T follicular helper cell (primary cell): Measurements from ENCODE around the gene EPB41.
"Not testable (repeated sequence)": the region's sequence is repeated elsewhere in the genome, so short reads cannot be mapped to it uniquely, and the experiment has no call there.

Experiments
- DNase-seq: peaks from one replicate; pipeline ENCODE4 v3.0.0-alpha.2; 2020; ENCODE audit warnings: low read depth

Gene EPB41

DNA sequence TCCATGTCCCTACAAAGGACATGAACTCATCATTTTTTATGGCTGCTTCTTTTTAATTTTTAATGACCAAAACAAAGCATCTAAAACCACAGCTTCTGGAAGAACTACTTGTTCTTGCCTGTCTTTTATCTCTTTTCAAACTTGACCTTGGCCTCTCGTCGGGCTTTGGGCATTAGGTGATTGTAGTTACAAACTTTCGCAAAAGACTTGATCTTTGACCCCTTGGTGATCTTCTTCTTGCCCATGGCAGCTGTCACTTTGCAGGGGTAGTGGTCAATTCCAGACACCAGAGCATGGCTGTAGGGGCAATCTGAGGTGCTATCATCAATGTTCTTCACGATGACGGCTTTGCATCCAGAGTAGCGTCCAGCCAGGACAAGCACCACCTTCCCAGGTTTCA lies 67.8 kb downstream of the EPB41 start:
- DNase-seq = no peak

DNA sequence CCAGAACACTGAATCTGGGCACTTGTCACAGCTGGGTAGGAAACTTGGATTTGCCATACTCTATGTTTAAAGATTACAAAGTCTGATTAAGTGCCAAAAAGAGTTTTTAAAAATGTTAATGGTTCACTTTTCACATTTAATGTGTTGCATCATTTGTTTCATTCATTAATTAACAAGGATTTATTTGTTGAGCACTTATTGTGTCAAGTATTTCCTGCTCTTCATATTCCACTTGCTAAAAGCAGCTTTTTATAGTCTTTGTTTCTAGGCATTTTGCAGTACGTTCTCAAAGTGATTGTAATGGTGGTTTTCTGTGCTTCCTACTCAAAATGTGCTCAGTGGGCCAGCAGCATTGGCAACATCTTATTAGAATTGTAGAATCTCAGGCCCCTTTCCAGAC lies 68.7 kb downstream of the EPB41 start:
- DNase-seq = no peak

DNA sequence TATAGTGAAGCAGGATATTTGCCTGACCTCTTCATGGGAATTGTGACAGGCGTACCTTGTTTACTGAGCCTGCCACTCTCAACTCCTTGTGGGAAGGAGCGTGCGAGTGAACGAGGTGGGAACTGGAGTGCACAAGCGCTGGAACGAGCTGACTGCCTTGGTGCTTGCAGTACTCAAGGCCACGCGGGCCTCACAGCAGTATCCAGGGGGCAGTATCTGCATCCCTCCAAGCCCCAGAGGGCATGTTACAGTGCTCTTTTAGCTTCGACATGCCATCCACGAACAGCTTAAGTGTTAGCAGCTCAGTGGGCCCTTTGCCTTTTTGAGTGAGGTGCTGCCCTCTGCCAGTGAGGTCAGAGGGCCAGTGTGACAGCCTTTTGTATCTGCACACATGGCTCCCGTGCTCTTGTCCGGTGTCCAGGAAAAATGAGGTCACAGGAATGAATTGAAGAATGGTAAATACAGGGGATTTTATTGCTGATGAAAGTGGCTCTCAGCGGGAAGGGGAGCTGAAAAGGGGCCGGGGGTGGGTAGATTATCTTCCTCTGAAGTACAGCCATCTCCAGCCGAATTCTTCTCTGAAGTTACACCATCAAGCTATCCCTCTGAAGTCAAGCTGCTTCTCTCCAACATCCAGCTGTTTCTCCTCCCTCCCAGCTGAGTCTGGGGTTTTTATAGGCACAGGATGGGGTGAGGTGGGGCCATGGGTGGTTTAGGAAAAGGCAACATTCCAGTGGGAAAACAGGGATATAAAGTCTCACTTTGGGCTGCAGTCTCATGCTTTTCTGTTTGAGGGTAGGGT lies 69.3 kb downstream of the EPB41 start:
- DNase-seq = no peak

DNA sequence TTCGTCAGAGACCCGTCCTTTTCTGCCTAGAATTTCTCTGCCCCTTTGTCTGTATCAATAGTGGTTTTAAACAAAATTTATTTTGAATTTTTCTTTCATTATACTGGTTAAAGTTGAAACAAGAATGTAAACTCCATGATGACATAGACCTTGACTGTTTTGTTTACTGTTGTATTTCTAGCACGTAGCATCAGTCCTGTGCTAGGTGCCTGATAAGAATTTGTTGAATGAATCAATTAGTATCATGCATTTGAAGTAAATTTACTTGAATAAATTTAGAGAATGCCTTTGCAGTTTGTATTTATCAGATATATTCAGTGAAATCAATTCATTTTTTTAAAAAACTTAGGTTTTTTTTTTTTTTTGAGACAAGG lies 69.9 kb downstream of the EPB41 start:
- DNase-seq = no peak

DNA sequence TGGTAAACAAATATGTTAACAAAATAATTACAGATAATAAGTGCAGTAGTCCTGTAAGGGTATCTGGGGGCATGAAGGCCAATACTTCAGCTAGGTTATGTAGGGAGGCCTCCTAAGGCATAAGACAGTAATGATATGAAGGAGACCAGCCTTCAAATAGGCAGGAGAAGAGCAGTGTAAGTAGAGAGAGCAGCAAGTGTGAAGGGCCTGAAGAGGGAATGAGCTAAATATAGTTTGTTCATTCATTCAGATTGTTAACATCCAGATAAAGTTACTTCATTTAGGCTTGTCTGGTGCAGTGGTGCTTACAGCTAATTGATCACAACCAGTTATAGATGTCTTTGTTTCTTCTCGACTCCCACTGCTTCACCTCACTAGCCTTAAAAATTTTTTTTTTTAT lies 71.1 kb downstream of the EPB41 start:
- no peak for DNase-seq

DNA sequence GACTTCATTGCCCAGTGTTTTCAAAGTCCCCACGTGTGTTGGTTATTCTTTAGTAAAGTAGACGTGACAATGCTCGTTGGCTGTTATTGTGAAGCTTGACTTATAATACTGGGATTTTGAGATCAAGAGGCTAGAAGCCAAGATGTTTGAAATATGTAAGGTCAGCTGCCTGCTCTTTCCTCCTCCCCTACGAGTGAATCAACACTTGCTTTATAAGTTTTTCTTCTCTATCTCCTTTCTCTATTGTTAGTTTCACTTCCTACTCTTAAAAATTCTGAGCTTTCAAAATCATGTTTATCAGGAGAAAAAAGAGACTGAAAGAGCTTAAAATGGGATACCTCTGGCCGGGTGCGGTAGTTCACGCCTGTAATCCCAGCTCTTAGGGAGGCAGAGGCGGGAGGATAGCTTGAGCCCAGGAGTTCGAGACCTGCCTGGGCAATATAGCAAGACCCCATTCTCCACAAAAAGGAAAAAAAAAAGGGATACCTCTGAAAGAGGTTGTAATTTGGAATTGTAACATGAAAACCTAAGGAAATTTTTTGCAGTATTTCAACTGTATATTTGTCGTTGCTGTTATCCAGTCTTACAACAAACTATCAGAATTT lies 72.0 kb downstream of the EPB41 start:
- DNase-seq = no peak

DNA sequence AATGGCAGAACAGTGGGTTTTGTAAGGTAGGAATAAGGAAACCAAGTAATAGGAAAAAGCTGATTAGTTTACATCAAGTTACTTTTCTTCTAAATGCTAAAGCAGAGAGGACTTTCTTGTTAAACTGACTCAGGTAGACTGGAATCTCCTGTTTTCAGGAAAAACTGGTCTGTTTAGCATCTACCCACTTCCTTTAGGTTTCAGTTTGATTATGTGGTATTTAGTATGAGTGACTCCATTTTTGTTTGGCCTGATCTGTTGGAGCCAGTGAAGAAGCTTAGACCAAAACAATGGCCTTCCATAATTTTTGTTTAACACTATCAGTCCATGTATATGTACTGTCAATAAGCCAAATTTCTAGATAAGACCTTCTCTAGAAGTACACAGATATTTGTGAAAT lies 88.4 kb downstream of the EPB41 start:
- no peak for DNase-seq

DNA sequence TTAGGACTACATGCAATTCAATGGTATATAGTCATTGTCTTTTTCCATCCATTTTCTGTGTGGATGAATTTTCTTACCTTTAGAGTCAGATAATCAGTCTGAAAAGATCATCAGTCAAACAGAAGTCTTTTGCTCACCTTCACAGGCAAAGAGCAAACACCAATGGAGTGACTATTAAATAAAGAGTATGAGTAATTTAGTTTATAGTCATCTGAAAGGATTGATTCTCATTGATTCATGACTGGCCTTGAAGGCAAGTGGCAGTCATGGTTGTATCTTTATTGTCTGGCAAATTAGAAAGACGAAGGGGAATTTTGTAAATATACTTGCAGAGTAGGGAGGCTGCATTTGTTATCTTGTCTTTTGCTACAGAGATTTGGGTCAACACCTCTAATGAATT lies 89.9 kb downstream of the EPB41 start:
- no peak for DNase-seq

DNA sequence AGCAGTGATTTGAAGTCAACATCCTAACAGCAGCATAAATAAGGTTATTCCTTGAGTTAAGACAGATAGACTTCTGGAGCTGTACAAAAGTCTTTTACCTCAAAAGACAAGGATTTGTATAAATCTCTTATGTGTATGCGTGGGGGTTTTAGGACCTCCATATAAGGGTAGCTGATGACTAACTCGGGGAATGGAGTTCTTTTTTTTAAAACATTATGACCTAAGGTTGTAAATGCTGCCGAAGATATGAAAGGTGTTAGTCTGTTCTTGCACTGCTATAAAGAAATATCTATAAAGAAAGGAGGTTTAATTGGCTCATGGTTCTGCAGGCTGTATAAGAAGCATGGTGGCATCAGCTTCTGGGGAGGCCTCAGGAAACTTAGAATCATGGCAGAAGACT lies 90.4 kb downstream of the EPB41 start:
- no peak for DNase-seq

DNA sequence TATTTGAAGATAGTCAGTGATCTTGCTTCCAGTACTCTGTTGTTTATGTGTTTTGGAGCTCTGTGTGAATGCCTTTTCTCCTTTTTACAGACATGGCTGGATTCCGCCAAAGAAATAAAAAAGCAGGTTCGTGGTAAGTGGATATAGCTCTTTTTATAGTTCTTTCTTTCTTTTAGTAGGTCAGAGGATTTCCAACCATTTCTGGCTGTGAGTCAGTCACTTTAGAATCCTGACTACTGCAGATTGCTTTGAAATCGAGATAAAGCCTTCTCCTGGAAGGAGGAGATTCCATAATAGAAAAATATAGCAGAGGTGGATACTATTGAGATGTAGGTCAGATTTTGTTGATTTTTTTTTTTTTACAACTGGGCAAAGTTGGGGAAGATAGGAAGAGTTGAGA lies 97.4 kb downstream of the EPB41 start:
- no peak for DNase-seq

DNA sequence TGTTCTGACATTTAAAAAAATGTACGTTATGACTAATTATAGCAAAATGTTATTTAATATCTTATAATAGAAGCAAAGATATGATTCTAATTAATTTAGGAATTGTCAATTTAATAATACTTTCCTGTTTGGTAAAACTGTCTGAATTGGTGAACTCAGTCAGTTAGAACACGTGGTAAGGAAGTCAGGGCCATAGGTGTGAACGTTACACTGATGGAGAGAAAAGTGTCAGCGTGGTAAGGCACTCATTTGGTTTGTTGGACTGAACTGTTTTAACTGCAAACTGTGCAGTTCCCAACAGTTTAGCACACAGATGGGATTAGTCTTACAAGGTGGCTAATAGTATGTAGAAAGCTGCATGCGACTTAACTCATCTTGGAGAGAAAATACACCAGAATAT lies 102.9 kb downstream of the EPB41 start:
- DNase-seq = no peak

DNA sequence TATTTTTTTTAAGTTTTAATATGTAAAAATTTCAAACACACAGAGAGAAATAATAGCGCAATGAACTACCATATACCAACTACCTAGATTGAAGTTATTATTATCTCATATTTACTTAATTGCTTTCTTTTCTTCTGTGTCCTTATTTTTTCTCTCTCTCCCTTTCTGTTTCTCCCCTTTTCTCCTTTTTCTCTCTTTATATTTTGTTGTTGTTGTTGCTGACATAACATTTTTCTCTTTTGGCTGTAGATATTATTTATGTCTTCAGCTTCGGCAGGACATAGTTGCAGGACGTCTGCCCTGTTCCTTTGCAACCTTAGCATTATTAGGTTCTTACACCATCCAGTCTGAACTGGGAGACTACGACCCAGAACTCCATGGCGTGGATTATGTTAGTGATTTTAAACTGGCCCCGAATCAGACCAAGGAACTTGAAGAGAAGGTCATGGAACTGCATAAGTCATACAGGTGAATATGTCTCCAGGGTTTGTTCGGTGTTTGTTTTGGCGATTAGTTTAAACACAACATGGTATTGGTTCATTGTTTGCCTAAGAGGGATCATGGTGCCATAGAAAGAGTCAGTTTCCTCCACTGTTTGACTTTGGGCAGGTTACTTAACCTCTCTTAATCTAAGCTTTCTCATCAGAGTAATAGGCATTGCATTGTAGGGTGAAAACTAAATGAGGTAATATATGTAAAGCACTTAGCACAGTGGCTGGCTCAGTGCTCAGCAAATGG lies 103.8 kb downstream of the EPB41 start:
- DNase-seq = no peak

DNA sequence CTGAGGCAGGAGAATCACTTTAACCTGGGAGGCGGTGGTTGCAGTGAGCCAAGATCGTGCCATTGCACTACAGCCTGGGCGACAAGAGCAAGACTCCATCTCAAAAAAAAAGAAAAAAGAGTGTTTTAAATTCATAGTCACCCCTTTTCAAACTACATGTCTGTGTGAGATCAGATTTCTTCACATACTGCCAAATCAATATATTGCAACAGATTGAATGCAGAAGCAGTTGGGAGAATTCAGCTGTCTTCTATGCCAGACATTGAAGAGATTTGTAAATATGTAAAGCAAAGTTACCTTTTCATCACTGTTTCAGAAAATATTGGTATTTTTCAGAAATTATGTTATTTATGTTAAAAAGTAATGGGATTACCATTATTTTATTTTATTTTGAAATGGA lies 108.3 kb downstream of the EPB41 start:
- DNase-seq = no peak

DNA sequence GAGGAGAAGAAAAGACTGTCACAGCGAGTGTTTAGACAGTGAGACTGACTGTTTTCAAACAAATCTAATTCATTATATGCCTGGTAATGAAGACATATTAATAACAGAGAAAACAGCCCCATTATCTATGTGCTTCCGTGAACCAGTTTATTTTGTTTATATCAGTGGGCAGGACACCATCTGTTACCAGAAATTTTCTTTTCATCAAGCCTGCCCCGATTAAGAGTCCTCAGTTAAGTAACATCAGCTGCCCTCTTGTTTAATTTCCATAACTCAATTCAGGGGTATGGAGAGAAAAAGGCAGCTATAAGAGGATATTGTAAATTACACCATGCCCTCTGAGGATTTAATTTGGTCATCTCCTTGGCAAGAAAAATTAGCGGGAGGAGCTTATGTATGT lies 115.3 kb downstream of the EPB41 start:
- no peak for DNase-seq

DNA sequence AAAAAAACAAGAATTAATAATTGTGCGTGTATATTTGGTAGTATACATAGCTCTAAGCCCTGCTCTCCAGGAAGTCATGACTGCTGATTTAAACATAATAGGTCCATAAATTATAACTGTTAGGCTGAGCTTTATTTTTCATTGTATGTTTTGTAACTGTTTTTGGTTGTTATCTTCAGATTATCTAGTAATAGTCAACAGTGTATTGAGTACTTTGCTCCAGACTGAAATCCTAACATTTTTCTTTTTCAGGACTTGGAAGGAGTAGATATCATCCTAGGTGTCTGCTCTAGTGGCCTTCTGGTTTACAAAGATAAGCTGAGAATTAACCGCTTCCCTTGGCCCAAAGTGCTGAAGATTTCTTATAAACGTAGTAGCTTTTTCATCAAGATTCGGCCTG lies 118.5 kb downstream of the EPB41 start:
- DNase-seq = no peak

DNA sequence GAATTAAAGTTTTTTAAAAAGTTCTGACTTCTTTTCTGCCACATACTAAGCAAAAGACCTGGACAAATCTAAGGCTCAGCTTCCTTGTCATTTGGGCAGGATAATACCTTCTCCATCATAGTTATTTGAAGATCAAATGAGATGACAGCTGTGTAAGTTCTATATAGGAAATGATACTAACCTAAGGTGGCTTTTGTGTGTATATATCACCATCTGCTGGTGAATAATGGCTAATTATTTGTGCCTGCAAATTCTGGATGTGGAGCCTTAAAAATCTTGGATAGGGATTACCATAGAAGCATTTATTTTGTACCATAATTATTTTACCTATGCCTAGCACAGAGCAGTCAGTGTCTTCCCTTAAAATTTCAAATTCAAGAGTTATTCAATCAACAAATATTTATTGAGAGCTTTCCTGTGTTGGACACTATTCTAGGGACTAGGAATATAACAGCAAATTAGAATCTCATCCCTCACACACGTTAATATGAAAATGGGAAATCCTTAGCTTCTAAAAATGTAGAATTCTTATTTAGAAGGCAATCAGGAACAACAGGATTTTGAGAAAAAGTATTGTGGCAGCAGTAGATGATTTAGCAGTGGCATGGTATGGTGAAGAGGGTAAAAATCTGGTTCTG lies 119.6 kb downstream of the EPB41 start:
- DNase-seq = no peak

DNA sequence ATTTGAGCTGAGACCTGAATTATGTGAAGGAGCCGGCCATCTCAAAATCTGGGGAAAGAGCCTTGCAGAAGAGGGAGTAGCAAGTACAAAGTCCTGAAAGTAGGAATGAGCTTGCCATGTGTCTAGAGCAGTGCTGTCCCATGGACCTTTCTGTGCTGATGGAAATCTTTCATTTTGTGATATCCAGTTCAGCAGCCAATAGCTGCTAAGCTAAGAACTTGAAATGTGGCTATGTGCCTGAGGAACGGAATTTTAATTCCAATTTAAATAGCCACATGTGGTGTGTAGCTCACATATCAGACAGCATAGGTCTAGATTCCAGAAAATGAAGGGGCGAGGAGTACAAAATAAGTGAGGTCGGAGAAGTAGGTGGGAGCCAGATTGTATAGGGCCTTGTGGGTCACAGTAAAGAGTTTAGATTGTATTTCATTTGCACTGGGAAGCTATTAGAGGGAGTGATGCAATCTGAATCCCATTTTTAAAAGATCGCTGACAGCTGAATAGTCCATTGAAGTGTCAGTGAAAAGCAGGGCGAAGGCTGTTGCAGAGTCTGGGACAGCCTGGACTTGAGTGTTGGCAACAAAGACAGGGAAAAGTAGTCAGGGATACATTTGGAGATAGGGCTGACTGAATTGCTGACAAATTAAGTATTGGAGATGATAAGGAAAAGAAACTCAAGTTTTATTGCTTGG lies 129.1 kb downstream of the EPB41 start:
- no peak for DNase-seq

DNA sequence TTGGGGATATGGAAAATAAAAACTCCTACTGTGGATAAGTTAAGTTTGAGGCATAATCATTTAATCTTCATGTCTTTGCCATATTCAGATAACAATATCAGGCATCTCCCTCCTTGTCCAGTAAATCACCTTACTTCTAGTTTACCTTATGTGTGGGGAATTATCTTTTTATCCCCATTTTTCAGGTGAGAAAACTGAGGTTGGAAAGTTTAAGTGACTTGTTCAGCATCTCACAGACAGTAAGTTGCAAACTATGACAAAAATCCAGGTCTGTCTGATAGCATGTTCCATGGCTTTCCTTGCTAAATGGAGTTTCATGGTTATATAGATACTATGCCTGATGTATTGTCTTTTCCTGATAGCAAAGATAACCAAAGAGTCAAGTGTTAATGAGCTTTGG lies 129.6 kb downstream of the EPB41 start:
- DNase-seq = no peak

DNA sequence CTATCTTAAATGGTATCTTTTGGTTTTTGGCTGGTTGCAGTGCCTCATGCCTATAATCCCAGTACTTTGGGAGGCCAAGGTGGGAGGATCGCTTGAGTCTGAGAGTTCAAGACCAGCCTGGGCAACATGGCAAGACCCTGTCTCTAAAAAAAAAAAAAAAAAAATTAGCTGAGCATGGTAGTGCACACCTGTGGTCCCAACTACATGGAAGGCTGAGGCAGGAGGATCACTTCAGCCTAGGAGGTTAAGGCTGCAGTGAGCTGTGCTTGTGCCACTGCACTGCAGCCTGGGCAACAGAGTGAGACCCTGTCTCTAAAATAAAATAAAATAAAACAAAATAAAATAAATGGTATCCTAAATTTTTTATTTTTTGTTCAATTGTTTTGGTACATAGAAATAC lies 131.3 kb downstream of the EPB41 start:
- not testable (repeated sequence) for DNase-seq

DNA sequence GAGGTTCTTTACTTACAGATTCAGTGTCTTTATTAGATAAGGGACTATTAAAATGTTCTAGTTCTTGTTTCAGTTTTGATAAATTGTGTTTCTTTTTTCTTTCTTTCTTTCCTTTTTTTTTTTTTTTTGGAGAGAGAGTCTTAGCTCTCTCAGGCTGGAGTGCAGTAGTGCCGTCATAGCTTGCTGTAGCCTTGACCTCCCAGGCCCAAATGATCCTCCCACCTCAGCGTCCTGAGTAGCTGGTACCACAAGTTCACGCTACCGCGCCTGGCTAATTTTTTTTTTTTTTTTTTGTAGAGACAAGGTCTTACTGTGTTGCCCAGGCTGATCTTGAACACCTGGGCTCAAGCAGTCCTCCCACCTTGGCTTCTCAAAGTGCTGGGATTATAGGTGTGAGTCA lies 132.8 kb downstream of the EPB41 start:
- no peak for DNase-seq

DNA sequence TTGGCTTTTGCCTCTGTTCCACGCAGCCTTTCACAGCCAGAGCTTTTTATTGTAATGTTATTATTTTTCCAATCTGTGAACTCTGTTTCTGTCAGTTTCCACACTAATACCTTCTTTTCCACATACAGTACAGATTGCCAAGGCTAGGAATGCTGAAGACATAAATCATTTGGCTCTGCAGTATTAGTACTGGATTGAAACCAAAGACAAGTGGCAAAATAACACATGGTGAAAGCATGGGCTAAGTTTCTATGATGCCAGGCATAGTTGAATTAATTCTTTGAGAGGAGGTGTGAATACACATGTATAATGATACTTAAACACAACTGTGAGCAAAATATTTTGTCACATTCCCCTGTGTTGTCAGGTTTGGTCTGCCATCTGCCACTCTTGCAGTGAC lies 135.8 kb downstream of the EPB41 start:
- DNase-seq = no peak

DNA sequence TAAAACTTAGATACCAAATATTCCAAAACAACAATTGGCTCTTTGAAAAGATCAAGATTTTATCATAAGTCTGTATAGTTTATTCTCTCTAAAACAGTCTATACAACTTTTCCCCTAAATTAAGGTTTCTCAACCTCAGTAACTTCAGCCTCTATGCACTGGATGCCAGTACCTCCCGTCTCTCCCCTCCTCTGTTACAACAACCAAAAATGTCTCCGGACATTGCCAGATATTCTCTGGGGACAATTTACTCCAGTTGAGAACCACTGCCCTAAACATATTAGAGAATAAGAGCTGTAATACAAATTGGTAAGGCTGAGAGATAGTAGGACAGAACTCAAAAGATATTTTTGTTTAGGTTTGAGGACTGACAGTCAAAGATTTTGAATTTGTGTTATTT lies 137.7 kb downstream of the EPB41 start:
- no peak for DNase-seq
